Ovary (tissue), 9 donors: ENCODE measurements around the gene SIAH3. TPM values are rescaled to one million over a fixed set of nuclear protein-coding genes. Genes with fewer than 3 reads are reported as not detected.

Experiments
- DNase-seq, 5 donors: peaks; one replicate each; pipeline ENCODE4 v3.0.0-alpha.2; 2019 to 2020
- H3K27ac ChIP-seq, 2 donors: fragments of 200-600 bp; one replicate each; pipeline versions ENCODE4 v1.5.1 to v1.8.0; 2019 to 2022
- H3K27me3 ChIP-seq: fragments of 200-600 bp; one replicate; pipeline ENCODE4 v1.8.0; 2022
- H3K36me3 ChIP-seq: fragments of 200-600 bp; sonication (generic); one replicate; pipeline ENCODE4 v1.5.1; 2019
- H3K4me1 ChIP-seq: one replicate; pipeline ENCODE4 v1.8.1; 2013; ENCODE audit warnings: mild to moderate bottlenecking, moderate library complexity; ENCODE audit not compliant: insufficient read depth
- H3K4me3 ChIP-seq: fragments of 200-600 bp; sonication (generic); one replicate; pipeline ENCODE4 v1.5.1; 2017
- H3K9me3 ChIP-seq, 2 donors: fragments of 200-600 bp in 1 of 2; sonication (generic) in 1 of 2; one replicate each; pipeline versions ENCODE4 v1.5.1 to v1.8.1; 2013 to 2019; ENCODE audit warnings: mild to moderate bottlenecking in 1 of 2, moderate library complexity in 1 of 2
- EP300 ChIP-seq: sonication (generic); formaldehyde crosslinking; IDR thresholded peaks from one replicate; pipeline ENCODE4 v1.6.1; 2017; ENCODE audit warnings: antibody characterized with exemption
- POLR2A ChIP-seq: fragments of 450-650 bp; IDR thresholded peaks from one replicate; pipeline ENCODE4 v1.6.1; 2017; ENCODE audit warnings: antibody characterized with exemption, mild to moderate bottlenecking, moderate library complexity
- WGBS, 3 donors: extraction: QIAGEN DNeasy Blood & Tissue Kit in 1 of 3; methylation state at CpG; one replicate each; pipeline versions ENCODE4 v1.1.5 to v1.1.7; 2013 to 2017; 5-methylcytosine and 5-hydroxymethylcytosine counted together
- intact Hi-C, 4 donors: fragments of 100-400 bp; cut with DNase I; formaldehyde crosslinking; loops; one replicate each; pipeline versions ENCODE4 v1.11.0 to v1.15.1; 2022 to 2023
- polyA plus RNA-seq, 2 donors: library from polyadenylated mRNA; stranded (reverse); fragments of 200-250 nt in 1 of 2; fragments of 350-450 nt in 1 of 2; fragmentation: Illumina TruSeq in 1 of 2; extraction: RNeasy Lipid Tissue Mini Kit (QIAGEN cat#74804) in 1 of 2; gene quantifications; one replicate each; pipeline ENCODE4 v1.2.3, GENCODE V29; 2013 to 2014
- total RNA-seq, 7 donors: library from RNA; depleted of rRNA in 2 of 7; stranded (reverse); fragments of >200 nt in 2 of 7; fragmentation: NEBNext Ultra II Directional in 3 of 7; extraction: Animal tissue kit (Norgen Biotek cat#: 25700) in 3 of 7; gene quantifications; one replicate each; pipeline versions ENCODE4 v1.1.0 to v1.2.4, GENCODE V29; 2016 to 2023
- TF ChIP-seq, protein P1 (sequence below), 3 donors: fragments of 450-650 bp in 2 of 3; fragments of 200-600 bp in 1 of 3; IDR thresholded peaks; one replicate each; pipeline versions ENCODE4 v1.5.1 to v1.8.0; 2016 to 2022; ENCODE audit warnings: antibody characterized with exemption in 3 of 3, mild to moderate bottlenecking in 1 of 3
- donor health status: DM: no; HTN: no; CAD: no; lungs with moderate emphysema.
- donor health status: DM: no; HTN: no; CAD: no.
- donor health status: Bipolar disorder and iron deficiency.
- donor health status: DM: yes; HTN: yes; CAD: no.
- donor health status: DM: no; HTN: no; CAD: no.
- donor health status: DM: yes; HTN: yes; CAD: no.

The SIAH3 gene
- total and polyA plus RNA-seq, 9 donors: 0.01 to 2.3 (median 0.24) TPM; not detected in 2

- Histone ChIP-seq H3K4me3 (no peak overlapping the region), H3K9me3 (no peaks in the 10 kb centered on the region), H3K27ac (no peak overlapping the region), H3K27me3 (no peaks in the 10 kb centered on the region), H3K36me3 (no peaks in the 10 kb centered on the region), H3K4me1 (no peaks in the 10 kb centered on the region)
- intact Hi-C loops: loop anchor here in 1 of 4 donors (5.0 kb wide), 1 partner anchor 295 kb away; no protein-coding TSS in a partner anchor
- no peak for TF ChIP-seq EP300
- no peak for TF ChIP-seq POLR2A
- TF ChIP-seq, protein P1, sequence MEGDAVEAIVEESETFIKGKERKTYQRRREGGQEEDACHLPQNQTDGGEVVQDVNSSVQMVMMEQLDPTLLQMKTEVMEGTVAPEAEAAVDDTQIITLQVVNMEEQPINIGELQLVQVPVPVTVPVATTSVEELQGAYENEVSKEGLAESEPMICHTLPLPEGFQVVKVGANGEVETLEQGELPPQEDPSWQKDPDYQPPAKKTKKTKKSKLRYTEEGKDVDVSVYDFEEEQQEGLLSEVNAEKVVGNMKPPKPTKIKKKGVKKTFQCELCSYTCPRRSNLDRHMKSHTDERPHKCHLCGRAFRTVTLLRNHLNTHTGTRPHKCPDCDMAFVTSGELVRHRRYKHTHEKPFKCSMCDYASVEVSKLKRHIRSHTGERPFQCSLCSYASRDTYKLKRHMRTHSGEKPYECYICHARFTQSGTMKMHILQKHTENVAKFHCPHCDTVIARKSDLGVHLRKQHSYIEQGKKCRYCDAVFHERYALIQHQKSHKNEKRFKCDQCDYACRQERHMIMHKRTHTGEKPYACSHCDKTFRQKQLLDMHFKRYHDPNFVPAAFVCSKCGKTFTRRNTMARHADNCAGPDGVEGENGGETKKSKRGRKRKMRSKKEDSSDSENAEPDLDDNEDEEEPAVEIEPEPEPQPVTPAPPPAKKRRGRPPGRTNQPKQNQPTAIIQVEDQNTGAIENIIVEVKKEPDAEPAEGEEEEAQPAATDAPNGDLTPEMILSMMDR (IDR thresholded peaks at IDR 0.05): no peak
- no peak for DNase-seq
- 85 to 95% (median 92%) methylated on average over 1 of the region's 1 CpG for WGBS, 3 donors
Measured at GRCh38 chr13:45752510-45752909, 99.0 kb downstream of the SIAH3 start.

DNA sequence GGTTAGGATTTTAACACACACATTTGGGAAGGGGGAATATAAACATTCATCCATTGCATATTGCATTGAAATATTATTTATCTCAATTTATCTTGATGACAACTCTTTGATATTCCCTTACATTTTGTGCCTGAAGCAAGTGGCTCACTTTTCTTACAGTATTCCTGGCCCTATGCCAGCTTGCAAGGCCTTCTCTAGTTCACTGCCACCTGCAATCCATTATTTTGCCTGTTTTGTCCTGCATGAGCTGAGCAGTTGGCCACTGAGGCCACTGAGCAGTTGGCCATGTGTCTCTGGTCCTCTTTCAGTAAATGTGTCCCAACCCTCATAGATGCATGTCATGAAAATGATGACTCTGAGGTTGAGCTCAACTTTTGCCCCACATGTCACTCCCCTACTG lies 99.7 kb downstream of the SIAH3 start:
- no peak for TF ChIP-seq EP300
- TF ChIP-seq POLR2A: no peak
- TF ChIP-seq, protein P1 (IDR thresholded peaks at IDR 0.05): no peak
- intact Hi-C loops: loop anchor here in 1 of 4 donors (5.0 kb wide), 1 partner anchor 295 kb away; no protein-coding TSS in a partner anchor
- no peaks in the 10 kb centered on the region for H3K9me3 ChIP-seq
- no peak overlapping the region for H3K27ac ChIP-seq
- no peaks in the 10 kb centered on the region for H3K4me1 ChIP-seq
- H3K36me3 ChIP-seq: no peaks in the 10 kb centered on the region
- H3K27me3 ChIP-seq: no peaks in the 10 kb centered on the region
- H3K4me3 ChIP-seq: no peak overlapping the region
- no peak for DNase-seq

DNA sequence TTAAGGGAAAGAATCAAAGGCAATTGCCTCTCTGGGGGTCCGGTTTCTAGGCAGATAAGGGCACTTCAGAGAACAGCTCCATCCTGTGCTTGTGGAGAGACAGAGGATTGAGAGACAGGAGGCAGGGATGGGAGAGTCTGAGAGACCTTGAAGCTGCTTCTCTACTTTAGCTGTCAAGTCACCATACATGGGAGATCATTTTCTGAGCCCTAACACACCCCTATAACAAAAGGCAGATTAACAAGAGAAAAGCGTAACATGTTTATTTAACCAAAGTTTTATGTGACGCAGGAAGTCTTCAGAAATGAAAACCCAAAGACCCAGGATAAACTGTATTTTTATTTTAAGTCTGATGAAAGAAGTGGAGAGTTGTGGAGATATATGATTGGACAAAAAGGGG lies 101.0 kb downstream of the SIAH3 start:
- no peaks in the 10 kb centered on the region for H3K4me1 ChIP-seq
- 86 to 90% (median 88%) methylated on average over 3 of the region's 3 CpGs for WGBS, 3 donors
- intact Hi-C loops: loop anchor here in 1 of 4 donors (5.0 kb wide), 1 partner anchor 297 kb away; no protein-coding TSS in a partner anchor
- no peak for DNase-seq
- no peak overlapping the region for H3K4me3 ChIP-seq
- no peak overlapping the region for H3K27ac ChIP-seq
- H3K9me3 ChIP-seq: no peaks in the 10 kb centered on the region
- TF ChIP-seq, protein P1 (IDR thresholded peaks at IDR 0.05): no peak
- TF ChIP-seq EP300: no peak
- TF ChIP-seq POLR2A: no peak
- H3K36me3 ChIP-seq: no peaks in the 10 kb centered on the region
- H3K27me3 ChIP-seq: no peaks in the 10 kb centered on the region

- Histone ChIP-seq H3K36me3 (no peaks in the 10 kb centered on the region), H3K27ac (no peak overlapping the region), H3K27me3 (no peaks in the 10 kb centered on the region), H3K4me3 (no peak overlapping the region), H3K9me3 (no peaks in the 10 kb centered on the region), H3K4me1 (no peaks in the 10 kb centered on the region)
- intact Hi-C loops: no loop called here
- TF ChIP-seq, protein P1 (IDR thresholded peaks at IDR 0.05): no peak
- TF ChIP-seq EP300 (no peak), POLR2A (no peak)
- DNase-seq: no peak
- 6 to 11% (median 7%) methylated on average over 13 of the region's 13 CpGs for WGBS, 3 donors
Measured at GRCh38 chr13:45748941-45749759, 102.4 kb downstream of the SIAH3 start.
